ENCODE data around the gene SHISA4.

The SHISA4 gene

DNA sequence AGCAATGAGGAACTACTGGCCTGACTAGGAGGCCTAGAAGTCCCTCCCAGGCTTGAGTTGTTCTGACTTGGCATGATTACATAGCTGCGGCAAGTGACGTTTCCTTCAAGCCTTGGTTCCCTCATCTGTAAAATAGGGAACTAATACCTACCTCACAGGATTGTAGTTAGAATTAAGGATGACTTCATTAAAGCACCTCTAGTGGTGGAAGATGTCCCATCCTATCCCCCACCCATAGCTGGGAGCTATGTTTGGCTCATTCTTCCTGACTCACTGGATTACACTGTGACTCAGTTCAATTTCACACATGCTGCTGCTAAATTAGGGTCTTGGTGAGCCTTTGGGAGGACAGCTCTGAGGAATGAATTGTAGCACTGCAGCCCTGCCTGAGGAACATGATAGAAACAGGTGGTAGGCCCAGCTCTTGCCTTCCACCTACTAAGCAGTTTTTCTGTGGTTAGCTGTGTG lies 6.0 kb upstream of the SHISA4 start:
- no peak for DNase-seq

DNA sequence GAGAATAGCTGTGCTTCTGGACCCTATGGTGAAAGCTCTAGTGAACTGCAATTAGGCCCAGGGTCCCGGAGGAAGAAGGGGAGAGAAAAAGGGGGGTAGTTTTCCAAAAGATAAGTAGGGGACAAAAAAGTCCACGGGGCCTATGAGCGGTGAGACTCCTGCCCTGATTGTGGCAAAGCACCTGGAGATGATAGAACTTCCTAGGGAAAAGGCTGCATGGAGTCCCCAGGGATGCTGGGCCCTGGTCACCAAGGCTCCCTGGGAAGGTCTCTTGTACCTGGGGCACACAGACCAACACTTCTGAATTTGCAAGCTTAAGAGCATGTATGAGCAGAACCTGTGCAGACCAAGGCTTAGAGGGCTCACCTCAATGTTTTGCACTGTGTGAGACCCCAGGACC lies 5.4 kb upstream of the SHISA4 start:
- no peak for DNase-seq

DNA sequence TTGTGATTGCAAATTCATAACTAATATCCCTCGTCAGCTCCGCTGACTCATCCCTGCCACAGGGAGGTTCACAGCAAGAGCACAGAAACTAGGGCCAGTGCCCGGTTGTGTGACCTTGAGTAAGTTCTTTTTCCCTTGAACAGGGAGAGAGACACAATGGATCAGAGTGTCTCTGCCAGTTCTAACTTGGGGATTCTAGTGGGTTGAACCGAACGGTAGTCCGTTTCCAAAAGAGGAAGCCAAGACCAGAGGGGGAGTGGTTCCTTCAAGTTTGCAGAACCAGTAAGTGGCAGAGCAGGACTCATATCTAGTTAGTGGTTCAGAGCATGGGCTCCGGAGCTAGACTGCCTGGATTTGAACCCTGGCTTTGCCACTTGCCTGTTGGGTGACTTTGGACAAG lies 4.9 kb upstream of the SHISA4 start:
- DNase-seq = no peak

DNA sequence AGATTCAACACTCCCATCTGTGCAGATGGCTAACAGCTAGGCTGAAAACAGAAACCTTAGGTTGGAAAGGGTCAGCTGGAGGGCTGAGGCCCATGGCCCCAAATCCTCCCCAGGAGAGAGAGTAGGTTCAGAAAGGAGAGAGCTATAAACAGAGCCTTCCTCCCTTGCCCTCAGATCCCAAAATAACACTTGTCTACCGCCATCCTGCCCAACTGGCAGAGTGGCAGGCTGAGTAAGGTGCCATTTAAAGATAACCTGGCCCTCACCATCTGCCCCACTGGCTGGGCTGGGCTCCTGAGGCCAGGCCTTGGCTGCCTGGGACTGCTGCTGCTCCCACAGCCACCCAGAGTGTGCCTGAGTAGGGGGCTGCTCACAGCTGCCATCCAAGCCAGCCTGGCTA lies 4.3 kb upstream of the SHISA4 start:
- DNase-seq = no peak

DNA sequence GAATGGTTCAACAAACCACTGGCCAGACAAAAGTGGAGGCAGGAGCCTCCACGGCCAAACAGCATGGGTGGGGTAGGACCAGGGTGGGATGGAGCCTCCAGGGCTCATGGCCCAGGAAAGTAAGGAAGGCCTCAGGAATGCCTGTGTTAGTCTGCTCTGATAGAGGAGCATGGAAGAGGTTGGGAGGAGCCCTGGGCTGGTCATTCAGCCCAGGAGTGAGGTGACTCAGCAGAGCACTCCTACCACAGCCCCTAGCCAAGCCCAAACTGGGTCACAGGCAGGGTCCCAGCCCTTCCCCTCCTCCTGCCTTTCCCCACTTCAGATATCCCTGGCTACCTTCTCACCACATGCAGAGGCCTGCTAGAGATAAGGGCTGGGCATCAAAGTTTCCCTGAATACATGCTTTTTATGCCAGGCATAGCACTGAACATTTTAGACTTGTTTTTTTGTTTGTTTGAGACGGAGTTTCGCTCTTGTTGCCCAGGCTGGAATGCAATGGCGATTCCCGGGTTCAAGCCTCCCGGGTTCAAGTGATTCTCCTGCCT lies 3.1 kb upstream of the SHISA4 start:
- no peak for DNase-seq

DNA sequence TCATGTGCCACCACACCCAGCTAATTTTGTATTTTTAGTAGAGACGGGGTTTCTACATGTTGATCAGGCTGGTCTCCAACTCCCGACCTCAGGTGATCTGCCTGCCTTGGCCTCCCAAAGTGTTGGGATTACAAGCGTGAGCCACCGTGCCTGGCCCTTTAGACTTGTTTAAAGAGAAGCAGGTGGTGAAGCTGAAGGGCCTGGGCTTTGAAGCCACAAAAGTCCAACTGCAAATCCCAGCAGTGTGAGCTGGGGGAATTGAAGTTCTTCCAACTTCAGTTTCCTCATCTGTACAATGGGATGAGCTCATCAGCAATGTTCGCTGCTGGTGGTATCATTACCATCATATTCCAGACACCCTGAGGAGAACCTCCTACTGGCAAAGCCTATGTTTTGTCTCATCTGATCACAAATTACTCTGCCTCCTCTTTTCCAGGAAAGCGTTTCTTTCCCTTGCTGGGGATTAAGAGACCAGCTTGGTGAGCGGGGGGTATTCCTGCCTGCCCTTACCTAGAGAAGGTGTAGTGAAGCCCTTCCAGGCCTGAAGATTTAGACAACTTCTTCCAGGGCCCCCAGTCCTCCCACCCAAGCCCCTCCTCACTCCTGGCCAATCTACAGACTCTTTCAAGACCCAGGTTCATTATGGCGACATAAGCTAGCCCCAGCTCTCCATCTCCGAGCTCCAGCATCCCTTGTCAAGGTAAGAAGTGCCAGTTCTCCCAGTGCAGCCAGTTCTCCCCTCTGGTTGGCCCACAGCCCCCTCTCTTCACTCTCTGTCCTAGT lies 2.4 kb upstream of the SHISA4 start:
- DNase-seq = no peak

DNA sequence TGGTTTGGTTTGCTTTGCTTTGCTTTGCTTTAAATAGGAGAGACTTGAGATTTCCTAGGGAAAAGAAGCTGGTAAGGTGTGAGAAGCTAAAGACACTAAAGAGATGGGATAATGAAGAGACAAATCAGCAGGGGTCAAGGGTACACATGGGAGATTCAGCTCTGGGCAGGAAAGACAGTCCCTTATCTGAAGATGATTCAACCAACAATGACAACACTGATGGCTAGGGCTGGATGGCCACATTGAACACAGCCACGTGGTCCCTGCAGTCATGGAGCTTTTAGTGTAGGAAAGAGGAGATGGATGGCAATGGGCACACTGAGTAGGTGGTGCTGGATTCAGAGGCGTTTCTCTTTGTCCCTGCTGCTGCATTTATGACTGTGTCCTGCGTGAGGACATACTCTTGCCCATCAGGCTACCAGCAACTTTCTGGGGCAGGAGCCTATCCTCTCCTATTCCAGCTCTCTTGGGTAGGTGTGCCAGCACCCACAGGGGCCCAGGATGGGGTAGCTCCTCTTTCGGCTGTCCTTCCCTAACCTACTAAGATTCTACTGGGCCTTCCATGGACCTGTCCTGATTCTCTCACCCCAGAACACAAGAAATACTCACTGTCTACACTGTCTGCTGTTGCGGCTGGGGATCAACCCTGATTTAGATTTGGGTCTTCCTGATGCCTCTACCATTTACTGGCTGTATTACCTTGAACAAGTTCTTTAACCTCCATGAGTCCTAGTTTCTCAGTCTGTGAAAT lies 1.4 kb upstream of the SHISA4 start:
- DNase-seq = no peak

DNA sequence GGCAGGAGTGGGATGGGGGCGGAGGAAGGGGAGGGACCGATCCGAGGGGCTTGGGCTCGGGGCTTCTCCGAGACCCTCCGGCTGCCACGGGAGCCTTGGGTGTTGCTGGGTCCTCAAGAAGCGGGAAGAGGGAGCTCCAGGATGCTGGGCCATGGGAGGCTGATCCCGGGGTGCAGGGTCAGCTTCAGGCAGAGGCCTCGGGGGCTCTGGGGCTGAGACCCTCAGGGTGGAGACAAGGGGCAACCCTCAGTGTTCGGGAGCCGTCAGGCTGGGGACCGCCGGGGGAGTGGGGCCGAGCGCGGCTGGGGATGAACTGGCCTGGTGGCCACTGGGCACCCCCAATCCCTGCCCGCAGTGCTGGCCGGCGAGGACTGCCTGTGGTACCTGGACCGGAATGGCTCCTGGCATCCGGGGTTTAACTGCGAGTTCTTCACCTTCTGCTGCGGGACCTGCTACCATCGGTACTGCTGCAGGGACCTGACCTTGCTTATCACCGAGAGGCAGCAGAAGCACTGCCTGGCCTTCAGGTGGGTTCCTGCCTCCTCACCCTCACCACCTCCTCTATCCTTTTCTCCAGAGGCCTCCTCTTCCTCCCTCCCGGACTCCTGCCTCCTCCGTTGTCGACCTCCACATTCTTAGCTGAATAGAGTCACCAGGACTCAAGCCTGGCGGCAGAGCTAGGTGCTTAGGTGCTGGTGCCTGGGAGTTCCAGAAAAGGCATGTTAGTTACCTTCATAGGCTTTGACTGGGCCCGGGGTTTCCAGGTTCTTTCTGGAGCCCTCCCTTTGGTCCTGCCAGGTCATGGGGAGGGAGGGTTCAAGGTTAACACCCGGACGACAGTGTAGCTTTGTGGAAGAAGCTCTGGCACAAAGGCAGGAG lies 631 bp downstream of the SHISA4 start:
- DNase-seq = no peak

DNA sequence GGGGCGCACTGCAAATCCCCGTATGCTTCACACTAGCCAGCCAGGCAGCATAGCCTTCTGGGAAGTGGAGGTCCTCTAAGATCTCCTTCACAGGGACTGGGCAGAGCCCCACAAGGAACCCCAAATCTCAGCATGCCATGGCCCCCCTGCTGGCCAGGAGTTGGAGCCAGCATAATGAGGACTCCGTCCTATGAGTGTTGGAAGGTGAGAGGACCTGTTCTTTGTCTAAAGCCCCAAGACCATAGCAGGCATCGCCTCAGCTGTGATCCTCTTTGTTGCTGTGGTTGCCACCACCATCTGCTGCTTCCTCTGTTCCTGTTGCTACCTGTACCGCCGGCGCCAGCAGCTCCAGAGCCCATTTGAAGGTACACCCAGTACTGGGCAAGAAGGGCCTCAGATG lies 1.5 kb downstream of the SHISA4 start:
- no peak for DNase-seq

DNA sequence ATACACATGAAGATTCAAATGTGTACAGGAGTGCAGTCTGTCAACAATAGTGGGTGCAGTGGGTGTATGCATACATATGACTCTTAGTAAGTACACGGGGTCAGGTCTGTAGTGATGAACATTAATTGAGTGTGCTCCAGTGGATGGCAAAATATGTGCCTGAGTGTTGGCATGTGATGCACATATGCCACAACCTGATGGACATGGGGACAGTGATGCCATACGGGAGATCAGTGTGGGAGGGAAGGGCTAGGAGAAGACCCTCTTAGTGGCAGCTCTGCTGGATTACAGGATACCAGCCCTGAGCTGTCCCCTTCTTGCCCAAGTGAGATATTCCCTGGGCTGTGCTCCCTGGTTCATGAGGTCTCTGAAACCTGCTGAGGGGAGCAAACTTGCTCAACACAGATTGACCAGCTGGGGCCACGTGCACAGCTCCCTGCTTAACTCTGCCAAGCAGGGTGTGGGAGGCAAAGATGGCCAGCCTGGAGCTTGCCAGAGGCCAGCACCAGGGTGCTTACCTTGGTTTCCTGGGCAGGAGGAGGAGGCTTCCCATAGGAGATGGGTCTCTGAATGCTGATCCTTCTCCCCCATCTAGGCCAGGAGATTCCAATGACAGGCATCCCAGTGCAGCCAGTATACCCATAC lies 2.2 kb downstream of the SHISA4 start:
- no peak for DNase-seq

DNA sequence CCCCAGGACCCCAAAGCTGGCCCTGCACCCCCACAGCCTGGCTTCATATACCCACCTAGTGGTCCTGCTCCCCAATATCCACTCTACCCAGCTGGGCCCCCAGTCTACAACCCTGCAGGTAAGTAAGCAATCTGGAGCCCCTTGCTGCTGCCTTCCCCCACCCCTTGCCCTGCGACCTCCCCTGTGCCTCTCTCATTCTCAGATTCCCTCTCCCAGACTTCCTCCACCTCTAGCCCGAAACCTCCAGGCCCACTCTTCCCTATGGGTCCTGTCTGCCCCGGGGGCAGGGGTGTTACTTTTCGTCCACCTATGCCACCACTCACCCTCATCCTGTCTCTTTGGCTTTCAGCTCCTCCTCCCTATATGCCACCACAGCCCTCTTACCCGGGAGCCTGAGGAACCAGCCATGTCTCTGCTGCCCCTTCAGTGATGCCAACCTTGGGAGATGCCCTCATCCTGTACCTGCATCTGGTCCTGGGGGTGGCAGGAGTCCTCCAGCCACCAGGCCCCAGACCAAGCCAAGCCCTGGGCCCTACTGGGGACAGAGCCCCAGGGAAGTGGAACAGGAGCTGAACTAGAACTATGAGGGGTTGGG lies 2.9 kb downstream of the SHISA4 start:
- no peak for DNase-seq

DNA sequence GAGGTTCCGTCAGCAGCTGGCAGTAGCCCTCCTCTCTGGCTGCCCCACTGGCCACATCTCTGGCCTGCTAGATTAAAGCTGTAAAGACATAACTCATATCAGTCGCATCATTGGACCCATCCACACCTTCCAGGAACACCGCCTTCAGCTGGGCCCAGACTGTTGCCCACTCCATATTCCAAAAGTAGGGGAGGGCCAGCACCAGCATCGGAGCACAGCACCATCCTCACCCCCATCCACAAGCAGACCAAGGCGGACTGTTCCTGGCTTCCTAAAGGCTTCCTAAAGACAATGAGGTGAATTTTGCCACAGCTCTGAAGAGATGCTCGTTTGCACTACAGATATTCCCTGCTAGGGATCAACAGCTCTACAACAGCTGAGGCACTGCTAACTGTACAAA lies 3.5 kb downstream of the SHISA4 start:
- DNase-seq = no peak

DNA sequence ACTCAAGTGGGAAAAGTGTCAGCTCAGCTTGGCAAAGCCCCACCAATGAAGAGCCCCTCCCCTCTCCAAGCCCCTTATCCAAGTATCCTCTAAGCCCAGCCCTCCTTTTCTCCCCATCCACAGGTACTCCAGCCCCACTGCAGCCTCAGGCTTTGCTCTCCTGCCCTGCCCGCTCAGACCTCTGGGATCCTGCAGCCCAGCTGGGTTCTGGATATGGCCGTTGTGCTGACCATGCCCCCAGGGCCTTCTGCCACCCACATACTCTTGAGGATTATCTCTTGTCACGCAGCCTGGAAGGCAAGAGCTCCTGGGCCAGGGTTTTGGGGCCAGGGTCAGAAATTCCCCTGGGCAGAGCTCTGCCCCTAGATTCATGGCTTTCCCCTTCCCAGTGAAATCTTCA lies 4.7 kb downstream of the SHISA4 start:
- DNase-seq = no peak

DNA sequence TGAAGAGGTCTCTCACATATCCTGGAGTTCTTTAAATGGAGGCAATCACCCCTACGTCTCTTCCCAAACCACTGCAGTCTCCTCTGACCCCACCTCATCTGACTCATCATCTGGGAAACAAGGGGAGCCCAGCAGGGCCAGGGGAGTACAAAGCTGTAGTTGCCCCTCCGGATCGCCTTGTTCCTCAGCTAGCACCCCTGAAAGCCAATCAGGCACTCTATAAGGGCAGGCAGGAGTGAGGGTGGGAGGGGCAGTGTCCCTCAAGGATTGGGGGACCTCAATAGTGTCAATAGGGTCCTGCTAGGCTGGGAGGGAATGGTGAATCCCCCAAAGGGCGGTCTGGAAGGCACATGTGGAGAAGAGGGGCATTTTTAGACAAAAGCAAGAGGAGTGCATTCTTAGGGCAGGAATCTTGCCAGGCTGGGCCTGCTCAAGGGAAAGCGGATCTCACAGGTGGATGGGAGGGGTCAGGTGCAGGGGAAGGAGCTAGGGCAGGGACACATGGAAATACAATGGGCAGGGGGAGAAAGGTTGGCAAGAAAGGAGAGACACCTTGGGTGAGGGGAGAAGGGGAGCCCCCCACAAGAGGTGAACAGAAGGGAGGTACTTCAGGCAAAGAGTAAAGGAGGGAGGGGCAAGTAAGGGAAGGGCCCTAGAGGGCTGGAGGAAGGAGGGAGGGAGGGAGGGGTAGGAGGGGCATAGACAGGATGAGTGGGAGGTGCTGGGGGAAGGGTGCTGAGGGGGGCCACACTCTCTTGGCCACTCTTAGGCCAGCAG lies 5.8 kb downstream of the SHISA4 start:
- no peak for DNase-seq

DNA sequence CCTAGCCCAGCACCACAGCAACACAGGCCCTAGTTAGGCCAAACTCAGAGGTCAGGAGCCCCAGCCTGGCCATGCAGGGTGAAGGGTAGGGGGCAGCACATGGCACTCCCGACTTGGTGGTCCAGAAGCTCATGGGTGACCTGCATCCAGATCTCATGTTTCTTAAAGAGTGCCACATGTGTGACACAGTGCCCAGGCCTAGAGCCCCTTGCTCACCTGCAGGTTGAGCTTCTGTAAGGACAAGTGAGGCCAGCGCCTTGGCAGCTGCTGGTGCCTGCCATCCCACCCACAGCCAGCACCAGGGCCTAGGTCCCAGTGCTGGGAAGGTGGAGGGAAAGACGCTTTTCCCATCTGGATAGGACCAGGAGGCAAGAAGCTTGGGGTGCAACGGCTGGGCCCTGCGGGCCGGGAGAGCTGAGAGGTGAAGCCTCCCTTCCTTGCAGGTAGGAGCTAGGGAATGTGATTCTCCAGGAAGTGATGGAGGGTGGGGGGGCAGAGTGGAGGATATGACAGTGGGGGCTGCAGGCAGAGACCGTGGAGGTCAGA lies 6.5 kb downstream of the SHISA4 start:
- no peak for DNase-seq

DNA sequence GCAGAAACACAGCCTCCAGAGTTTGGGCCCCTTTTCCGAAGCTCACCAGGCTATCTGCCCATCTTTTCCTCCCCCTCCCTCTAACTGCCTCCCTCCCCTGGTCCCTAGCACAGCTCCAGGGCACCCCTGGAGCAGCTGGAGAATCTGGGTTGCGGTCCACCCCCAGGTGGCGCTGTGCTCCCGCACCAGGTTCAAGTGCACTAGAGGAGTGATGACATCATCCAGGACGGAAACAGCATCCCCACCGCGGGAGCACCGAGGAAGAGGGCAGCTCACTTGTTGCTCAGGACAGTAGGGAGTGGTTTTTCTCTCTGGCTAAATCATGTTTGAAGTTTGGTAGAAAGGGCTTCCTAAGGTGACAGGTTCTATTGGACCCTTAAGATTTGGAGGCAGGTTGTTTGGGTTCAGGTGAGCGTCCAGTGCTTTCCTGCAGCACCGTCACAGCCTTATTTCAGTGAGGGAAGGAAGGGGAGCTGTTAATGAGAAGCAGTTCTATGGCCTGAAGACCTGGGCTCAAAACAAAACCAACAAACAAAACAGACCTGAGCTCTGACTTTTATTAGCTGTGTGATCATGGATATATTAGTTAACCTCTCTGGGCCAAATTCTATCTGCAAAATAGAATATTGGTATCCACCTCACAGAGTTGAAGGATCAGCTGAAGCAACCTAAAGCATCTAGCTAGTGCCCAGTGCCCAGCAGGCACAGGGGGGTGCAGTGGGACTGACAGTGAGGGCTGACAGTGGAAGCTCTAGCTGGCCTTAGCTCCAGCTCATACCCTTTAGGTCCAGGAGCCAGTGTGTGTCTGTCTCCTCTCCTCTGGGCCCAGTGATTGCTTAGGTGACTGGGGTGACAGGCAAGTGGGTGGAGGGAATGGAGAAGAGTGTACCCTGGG lies 7.5 kb downstream of the SHISA4 start:
- DNase-seq = peak; percentile 91

DNA sequence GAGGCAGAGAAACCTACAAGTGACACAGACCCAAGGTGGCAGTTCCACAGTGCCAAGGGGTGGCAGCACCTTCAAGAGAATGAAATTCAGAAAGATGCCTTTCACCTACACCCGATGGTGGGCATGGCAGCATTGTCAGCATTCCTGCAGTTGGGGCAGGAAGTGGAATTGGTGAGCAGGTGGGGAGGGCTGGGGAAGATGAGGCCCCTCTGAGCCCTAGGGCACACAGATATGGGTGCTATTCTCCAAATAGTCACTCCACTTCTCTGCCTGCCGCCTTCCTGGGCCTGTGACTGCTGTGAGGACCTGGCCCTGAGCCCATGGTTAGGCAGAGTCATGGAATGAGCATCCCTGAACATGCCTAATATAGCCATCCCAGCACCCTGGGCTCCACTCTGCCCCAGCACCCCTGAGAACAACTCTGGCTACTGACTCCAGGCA lies 8.3 kb downstream of the SHISA4 start:
- no peak for DNase-seq

DNA sequence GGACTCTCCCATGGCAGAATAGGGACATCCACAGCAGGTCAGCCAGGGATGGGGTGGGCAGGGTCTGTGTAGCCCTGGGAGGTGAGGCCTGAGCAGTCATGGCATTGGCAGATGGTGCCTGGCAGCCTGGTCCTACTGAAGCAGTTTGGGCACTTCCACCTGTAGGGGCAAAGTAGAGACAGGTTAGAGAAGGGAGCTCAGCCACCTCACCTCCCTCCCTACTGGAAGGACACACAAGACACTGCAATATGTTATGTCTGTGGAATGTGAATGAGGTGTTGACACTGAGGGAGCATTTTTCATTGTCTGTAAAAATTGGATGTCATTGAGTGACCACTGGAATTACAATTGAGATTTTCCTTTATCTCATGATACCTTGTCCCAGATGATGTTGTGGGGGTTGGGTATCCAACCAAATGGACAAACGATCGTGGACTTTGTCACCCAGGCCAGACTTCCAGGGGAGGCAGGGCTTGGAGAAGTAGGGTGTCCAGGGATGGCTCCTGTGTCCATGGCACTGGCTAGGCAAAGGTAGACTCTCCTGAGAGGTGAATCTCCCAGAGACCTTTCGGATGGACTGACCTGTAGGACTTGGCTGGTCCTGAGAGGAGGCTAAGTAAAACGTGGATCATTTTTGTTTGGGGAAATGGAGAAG lies 9.7 kb downstream of the SHISA4 start:
- no peak for DNase-seq

DNA sequence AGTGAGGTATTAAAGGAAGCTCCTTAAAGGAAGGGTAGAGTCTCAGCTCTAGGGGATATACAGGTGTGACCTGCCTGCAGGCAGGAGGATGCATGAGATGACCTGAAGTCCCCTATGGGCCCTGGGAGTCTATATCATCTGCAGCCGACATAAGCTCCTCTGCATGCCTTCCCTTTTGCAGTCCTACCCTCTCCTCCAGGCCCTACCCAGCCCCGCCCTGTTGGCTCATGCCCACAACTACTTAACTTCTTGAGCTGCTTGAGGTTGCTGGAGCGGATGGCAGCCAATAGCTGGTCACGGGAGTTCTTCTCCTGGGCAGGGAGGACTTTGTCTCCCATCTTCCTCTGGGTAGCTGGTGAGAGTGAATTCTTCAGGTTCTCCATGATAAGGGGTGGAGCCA lies 10.3 kb downstream of the SHISA4 start:
- DNase-seq = no peak
